ENCODE data around the gene OTULINL.

DNA sequence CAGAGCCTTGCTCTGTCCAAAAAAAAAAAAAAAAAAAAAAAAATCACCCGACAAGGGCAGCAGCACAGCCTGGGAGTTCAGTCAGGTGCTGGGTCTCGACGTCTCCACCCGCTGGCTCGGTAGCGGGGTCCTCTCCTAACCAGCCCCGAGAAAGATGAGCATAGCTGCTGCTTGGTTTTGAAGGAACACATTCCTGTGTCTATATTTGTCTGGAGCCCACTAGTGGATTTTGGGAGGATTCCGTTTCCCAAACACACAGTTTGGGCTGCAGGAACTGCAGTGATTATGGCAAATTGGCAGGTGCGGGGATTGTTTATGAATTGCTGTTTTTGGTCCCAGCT lies 1.2 kb downstream of the OTULINL start:
- no peak for TF ChIP-seq POLR2AphosphoS5 (IDR thresholded peaks at IDR 0.05)
- no peak for TF ChIP-seq POLR2A (IDR thresholded peaks at IDR 0.05)
